ENCODE measurements around the gene TTLL11. TPM values are rescaled to one million over a fixed set of nuclear protein-coding genes. Genes with fewer than 3 reads are reported as not detected.

Gene TTLL11
- total and polyA plus RNA-seq, 4 donors, result 1.4 to 4.5 (median 3.6) TPM

DNA sequence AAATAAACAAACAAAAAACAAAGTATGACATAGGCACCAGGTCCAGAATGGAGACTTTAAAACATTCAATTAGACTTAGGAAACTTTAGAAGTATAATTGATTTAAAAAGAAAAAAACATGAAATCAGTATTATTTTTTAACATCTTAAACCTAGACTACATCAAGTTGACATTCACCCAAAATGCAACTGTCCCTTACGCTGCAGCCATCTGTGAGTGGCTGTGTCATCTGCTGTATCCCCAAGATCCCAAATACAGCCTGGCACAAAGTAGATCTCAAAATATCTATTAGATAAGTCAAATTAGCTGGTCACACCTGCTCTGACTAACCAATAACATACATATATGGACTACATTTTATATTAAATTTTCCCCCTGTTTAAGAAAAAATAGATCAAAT, 7.8 kb downstream of the TTLL11 start:
- 99% methylated on average over 1 of the region's 1 CpG for WGBS
- TF ChIP-seq FOXA1 (IDR thresholded peaks at IDR 0.05) (no peak), NR2F2 (IDR thresholded peaks at IDR 0.05) (no peak), JUND (IDR thresholded peaks at IDR 0.05) (no peak), EGR1 (IDR thresholded peaks at IDR 0.05; ENCODE audit: low read depth in 2 of 2) (no peak), HNF4G (IDR thresholded peaks at IDR 0.05) (no peak), SP1 (IDR thresholded peaks at IDR 0.05) (no peak), TAF1 (conservative IDR thresholded peaks at IDR 0.05) (no peak)
- TF ChIP-seq, protein P1, sequence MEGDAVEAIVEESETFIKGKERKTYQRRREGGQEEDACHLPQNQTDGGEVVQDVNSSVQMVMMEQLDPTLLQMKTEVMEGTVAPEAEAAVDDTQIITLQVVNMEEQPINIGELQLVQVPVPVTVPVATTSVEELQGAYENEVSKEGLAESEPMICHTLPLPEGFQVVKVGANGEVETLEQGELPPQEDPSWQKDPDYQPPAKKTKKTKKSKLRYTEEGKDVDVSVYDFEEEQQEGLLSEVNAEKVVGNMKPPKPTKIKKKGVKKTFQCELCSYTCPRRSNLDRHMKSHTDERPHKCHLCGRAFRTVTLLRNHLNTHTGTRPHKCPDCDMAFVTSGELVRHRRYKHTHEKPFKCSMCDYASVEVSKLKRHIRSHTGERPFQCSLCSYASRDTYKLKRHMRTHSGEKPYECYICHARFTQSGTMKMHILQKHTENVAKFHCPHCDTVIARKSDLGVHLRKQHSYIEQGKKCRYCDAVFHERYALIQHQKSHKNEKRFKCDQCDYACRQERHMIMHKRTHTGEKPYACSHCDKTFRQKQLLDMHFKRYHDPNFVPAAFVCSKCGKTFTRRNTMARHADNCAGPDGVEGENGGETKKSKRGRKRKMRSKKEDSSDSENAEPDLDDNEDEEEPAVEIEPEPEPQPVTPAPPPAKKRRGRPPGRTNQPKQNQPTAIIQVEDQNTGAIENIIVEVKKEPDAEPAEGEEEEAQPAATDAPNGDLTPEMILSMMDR (IDR thresholded peaks at IDR 0.05; ENCODE audit: low read depth, low read length, missing input control), result no peak
- TF ChIP-seq, protein P2, sequence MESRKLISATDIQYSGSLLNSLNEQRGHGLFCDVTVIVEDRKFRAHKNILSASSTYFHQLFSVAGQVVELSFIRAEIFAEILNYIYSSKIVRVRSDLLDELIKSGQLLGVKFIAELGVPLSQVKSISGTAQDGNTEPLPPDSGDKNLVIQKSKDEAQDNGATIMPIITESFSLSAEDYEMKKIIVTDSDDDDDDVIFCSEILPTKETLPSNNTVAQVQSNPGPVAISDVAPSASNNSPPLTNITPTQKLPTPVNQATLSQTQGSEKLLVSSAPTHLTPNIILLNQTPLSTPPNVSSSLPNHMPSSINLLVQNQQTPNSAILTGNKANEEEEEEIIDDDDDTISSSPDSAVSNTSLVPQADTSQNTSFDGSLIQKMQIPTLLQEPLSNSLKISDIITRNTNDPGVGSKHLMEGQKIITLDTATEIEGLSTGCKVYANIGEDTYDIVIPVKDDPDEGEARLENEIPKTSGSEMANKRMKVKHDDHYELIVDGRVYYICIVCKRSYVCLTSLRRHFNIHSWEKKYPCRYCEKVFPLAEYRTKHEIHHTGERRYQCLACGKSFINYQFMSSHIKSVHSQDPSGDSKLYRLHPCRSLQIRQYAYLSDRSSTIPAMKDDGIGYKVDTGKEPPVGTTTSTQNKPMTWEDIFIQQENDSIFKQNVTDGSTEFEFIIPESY (IDR thresholded peaks at IDR 0.05), result no peak
- TF ChIP-seq, protein P3, sequence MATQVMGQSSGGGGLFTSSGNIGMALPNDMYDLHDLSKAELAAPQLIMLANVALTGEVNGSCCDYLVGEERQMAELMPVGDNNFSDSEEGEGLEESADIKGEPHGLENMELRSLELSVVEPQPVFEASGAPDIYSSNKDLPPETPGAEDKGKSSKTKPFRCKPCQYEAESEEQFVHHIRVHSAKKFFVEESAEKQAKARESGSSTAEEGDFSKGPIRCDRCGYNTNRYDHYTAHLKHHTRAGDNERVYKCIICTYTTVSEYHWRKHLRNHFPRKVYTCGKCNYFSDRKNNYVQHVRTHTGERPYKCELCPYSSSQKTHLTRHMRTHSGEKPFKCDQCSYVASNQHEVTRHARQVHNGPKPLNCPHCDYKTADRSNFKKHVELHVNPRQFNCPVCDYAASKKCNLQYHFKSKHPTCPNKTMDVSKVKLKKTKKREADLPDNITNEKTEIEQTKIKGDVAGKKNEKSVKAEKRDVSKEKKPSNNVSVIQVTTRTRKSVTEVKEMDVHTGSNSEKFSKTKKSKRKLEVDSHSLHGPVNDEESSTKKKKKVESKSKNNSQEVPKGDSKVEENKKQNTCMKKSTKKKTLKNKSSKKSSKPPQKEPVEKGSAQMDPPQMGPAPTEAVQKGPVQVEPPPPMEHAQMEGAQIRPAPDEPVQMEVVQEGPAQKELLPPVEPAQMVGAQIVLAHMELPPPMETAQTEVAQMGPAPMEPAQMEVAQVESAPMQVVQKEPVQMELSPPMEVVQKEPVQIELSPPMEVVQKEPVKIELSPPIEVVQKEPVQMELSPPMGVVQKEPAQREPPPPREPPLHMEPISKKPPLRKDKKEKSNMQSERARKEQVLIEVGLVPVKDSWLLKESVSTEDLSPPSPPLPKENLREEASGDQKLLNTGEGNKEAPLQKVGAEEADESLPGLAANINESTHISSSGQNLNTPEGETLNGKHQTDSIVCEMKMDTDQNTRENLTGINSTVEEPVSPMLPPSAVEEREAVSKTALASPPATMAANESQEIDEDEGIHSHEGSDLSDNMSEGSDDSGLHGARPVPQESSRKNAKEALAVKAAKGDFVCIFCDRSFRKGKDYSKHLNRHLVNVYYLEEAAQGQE (IDR thresholded peaks at IDR 0.05), result no peak
- TF ChIP-seq, protein P4, sequence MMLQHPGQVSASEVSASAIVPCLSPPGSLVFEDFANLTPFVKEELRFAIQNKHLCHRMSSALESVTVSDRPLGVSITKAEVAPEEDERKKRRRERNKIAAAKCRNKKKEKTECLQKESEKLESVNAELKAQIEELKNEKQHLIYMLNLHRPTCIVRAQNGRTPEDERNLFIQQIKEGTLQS (IDR thresholded peaks at IDR 0.05), result no peak
- Histone ChIP-seq H3K4me3 (ENCODE audit: low read depth in 1 of 3, low read length in 3 of 3) (no peak overlapping the region), H3K4me1 (ENCODE audit: control insufficient read depth in 4 of 4, insufficient read depth in 4 of 4, low read length in 3 of 4) (peaks cover 0 to 20% (median 9%) of the 10 kb centered on the region in 4 donors), H3K36me3 (ENCODE audit: control insufficient read depth in 4 of 4, insufficient read depth in 3 of 4, low read depth in 1 of 4, low read length in 3 of 4) (no peaks in the 10 kb centered on the region), H3K27ac (ENCODE audit: low read depth in 1 of 2, low read length in 2 of 2) (no peak overlapping the region), H3K27me3 (ENCODE audit: control insufficient read depth in 4 of 4, insufficient read depth in 4 of 4, low read length in 3 of 4) (no peaks in the 10 kb centered on the region), H3K9ac (ENCODE audit: low read depth in 1 of 2, low read length in 2 of 2) (no peak overlapping the region), H3K9me3 (ENCODE audit: control insufficient read depth in 4 of 4, low read length in 3 of 4) (no peaks in the 10 kb centered on the region)
- DNase-seq (ENCODE audit: low spot score), result no peak

DNA sequence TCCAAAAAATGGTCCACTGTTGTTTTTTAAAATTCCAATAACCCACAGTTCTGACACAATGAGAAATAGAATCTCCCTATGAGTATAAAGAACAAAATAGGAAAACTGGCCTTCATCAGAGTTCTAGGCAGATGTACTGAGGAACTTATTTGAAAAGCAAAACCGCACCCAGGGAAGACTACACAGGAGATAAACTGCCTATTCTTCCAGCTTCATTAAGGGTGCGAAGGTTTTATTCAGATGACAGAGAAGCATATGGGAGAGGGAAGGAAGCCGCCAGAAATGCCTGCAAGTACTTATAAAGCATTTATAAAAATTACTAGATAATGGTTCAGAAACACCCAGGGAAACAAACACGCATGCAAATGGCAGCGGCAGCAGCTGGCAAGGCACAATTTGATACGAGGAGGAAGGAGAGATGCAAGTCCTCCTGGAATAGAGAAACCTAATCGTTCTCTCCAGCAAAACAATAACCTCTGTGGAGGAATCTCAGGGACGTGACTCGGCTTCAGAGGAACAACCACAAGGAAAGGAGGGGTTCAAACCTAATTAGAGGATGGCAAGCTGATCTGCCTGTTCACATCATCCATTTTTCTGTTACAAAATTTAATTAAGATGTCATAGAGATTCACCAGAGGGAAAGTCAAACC, 9.0 kb downstream of the TTLL11 start:
- Histone ChIP-seq H3K9me3 (ENCODE audit: control insufficient read depth in 4 of 4, low read length in 3 of 4) (no peaks in the 10 kb centered on the region), H3K27me3 (ENCODE audit: control insufficient read depth in 4 of 4, insufficient read depth in 4 of 4, low read length in 3 of 4) (no peaks in the 10 kb centered on the region), H3K27ac (ENCODE audit: low read depth in 1 of 2, low read length in 2 of 2) (no peak overlapping the region), H3K4me1 (ENCODE audit: control insufficient read depth in 4 of 4, insufficient read depth in 4 of 4, low read length in 3 of 4) (peaks cover 0 to 14% (median 7%) of the 10 kb centered on the region in 4 donors), H3K4me3 (ENCODE audit: low read depth in 1 of 3, low read length in 3 of 3) (no peak overlapping the region), H3K36me3 (ENCODE audit: control insufficient read depth in 4 of 4, insufficient read depth in 3 of 4, low read depth in 1 of 4, low read length in 3 of 4) (no peaks in the 10 kb centered on the region), H3K9ac (ENCODE audit: low read depth in 1 of 2, low read length in 2 of 2) (no peak overlapping the region)
- DNase-seq (ENCODE audit: low spot score), result no peak
- TF ChIP-seq, protein P2 (IDR thresholded peaks at IDR 0.05), result no peak
- no peak for TF ChIP-seq FOXA1 (IDR thresholded peaks at IDR 0.05)
- TF ChIP-seq, protein P4 (IDR thresholded peaks at IDR 0.05), result no peak
- TF ChIP-seq HNF4A (conservative IDR thresholded peaks at IDR 0.05), result no peak
- TF ChIP-seq RAD21 (IDR thresholded peaks at IDR 0.05), result no peak
- TF ChIP-seq, protein P1 (IDR thresholded peaks at IDR 0.05; ENCODE audit: low read depth, low read length, missing input control), result no peak
- TF ChIP-seq EGR1 (IDR thresholded peaks at IDR 0.05; ENCODE audit: low read depth in 2 of 2), result no peak
- TF ChIP-seq SP1 (IDR thresholded peaks at IDR 0.05), result no peak
- TF ChIP-seq, protein P5, sequence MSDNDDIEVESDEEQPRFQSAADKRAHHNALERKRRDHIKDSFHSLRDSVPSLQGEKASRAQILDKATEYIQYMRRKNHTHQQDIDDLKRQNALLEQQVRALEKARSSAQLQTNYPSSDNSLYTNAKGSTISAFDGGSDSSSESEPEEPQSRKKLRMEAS (IDR thresholded peaks at IDR 0.05), result no peak
- no peak for TF ChIP-seq RXRA (IDR thresholded peaks at IDR 0.05)
- TF ChIP-seq HNF4G (IDR thresholded peaks at IDR 0.05), result no peak
- 86% methylated on average over 9 of the region's 9 CpGs for WGBS
